Stimulated activated CD4-positive, alpha-beta T cell treated with anti-CD3 and anti-CD28 coated beads, Interleukin-2, amount 100 ng/mL, for 4 hours (primary cell): ENCODE data around the gene ST6GALNAC4.

ENCODE experiments used
- DNase-seq: peaks from one replicate; pipeline ENCODE4 v3.0.0-alpha.2; 2020; ENCODE audit warnings: low read depth

ST6GALNAC4 gene

DNA sequence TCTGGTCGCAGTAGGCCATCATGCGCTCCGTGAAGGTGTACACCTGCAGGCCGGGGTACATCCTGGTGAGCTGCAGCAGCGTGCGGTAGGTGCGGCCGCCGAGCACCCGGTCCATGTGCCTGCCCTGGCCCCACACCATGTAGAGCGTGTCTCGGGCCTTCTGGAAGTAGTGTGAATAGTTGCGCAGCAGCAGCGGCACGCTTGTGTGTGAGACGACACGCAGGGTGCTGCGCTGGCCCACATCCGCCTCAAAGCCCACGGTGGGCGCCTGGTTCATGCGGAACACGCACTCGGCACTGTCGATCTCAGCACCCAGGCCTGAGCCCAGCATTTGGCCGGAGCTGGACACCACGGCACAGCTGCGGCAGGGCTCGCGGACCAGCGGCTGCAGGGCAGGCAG, 4.5 kb downstream of the ST6GALNAC4 start:
- no peak for DNase-seq

DNA sequence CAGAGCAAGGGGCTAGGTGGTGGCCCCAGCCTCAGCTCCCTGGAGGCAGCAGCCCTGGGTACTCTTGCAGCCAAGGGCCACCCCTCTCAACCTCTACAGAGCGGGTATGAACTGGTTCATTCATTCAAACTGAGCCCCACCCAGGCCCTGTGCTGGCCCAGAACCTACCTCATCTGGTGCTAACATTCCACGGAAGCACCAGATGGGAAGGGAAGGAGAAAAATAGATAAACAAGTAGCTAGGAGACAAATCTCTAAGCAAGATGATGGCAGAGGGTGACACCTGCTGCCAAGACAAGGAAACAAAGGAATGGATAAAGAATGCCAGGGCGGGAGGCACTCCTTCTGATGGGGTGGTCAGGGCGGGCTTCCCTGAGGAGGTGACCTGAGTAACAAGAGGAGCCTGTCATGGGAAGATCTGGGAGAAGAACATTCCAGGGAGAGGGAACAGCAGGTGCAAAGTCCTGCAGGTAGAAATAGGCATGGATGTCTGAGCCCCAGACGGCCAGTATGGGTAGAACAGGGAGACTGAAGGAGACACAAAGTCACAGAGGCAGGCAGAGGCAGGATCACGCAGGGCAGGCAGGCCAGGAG, 6.1 kb downstream of the ST6GALNAC4 start:
- DNase-seq, result no peak

DNA sequence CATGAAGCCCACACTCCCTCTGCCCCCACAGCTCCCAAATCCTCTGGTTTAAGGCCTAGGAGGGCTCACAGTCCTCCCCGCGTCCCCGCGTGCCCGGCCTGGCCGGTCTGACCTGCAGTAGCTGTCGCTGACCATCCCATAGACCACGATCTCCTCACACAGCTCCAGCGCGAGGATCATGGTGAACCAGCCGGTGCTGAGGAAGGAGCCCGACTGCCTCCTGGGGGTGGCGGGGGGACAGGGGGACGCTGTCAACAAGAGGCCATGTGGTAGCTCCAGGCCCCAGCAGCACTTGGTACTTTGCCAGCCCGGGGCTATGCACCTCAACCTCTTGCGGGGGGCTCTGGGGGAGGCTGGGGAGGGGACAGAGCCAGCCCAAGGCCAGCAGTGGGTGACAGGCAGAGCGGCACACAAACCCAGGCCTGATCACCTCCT, 7.0 kb downstream of the ST6GALNAC4 start:
- no peak for DNase-seq

- no peak for DNase-seq
These were observed 8.2 kb downstream of the ST6GALNAC4 start for GRCh38 chr9:127908660-127908926.

DNA sequence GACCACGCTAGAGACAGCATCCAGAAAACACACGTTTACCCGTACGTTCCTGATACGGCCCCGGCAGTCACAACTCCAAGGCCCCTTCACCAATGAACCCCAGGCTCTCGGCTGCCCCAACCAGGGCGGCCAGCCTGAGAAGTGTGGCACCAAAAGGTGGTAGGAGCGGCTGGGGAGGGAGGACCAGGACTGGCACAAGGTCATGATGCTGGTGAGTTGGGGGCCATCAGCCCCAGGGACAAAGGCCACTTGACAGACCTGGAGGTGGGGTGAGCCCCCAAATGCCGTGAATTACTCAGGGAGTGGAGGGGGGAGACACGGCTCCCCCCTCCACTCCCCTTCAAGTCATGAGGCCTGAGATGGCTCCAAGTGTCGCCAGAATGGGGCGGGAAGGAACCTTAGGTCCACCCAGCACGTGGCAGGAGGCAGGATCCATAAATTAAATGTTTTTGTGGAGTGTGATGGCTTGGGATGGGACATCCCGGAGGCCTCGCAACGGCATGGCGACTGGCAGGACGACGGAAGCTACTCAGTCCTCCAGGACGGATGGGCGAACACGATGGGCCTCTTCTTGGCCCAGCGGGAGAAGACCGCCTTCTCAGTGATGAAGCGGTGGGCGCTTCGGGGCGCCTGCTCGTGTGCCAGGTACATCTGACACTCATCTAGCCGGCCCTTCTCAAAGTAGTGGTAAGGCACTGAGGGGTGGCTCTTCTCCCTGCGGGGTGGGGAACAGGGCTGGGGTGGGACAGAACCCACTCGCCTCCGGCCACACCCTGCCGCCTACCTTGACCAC, 8.8 kb downstream of the ST6GALNAC4 start:
- no peak for DNase-seq

DNA sequence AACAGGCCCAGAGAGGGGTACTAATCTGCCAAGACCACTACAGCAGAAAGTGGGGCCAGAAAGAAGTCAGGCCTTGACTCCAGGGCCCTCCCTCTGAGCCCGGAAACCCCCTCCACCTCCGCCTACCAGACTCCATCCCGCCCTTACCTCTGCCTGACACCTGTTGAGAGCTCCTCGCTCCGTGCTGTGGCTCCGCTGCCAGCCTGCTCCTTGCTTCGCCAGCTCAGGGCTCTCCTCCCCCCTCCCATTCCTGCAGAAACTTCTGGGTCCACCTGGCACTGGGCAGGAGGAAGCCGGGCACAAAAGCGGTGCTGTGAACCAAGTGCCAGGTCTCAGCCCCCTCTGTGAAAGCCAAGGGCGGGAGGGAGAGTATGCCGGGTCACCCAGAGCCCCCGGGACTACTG, 11.1 kb downstream of the ST6GALNAC4 start:
- DNase-seq, result peak; percentile 41

- no peak for DNase-seq
These were observed 11.7 kb downstream of the ST6GALNAC4 start for GRCh38 chr9:127905004-127905728.

DNA sequence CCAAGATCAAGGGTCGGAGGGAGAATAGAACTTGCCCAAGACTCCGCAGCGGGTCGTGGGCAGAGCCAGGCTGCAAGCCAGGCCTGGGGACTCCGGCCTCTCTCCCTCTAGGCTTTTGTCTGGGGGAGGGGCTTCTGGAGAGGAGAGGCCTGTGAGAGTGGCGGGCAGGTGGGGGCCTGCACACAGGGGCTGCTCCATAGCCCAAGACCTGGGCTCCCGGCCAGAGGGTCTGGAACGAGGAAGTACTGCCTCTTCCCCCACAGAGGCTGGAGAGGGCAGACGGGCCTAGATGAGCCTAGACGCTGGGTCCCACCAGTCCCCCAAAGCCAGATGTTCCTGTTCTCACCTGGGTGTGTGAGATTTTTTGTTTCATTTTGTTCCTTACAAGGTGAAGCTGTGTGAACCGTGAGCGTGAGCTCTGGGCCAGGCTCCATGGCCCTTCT, 12.3 kb downstream of the ST6GALNAC4 start:
- no peak for DNase-seq

GRCh38 chr9:127903557-127904475, 13.0 kb downstream of the ST6GALNAC4 start:
- peak; percentile 42 for DNase-seq

GRCh38 chr9:127899128-127899943, 17.5 kb downstream of the ST6GALNAC4 start, which contains the start of gene ST6GALNAC6:
Gene ST6GALNAC6, minus strand, starts transcription at chr9:127899603. Its CDS starts 1,622 bp downstream, at chr9:127897981.
- peak; percentile 52 for DNase-seq

DNA sequence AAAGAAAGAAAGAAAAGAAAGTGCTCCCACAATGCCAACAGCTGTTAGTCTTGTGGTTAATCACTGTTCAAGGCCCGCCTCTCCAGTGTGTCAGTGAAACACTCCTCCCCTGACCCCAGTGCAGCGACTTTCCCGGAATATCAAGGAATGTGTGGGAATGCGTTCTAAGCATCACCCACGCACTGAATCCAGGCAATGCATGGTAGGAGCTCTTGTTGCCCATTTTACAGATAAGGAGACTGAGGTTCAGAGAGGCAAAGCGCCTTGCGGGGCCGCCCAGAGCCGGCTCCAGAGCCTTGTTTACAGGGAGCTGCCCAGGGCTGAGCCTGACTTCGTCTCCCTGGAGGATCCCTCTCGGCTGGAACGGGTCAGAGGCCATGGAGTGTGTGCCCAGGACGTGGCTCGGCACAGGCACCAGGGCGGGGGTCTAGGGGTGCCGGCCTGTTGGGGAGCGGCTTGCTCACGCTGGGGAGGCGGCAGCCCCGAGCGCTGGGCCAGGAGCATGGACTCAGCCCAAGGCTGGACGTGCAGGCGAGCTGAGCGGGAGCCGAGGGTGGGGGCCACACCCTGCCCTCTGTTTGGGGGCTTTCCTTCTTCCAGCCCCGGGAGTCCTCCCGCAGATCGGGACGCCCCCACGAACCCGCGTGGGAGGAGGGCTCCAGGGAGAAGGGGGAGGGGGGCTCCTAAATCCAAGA, 18.3 kb downstream of the ST6GALNAC4 start:
- no peak for DNase-seq

- no peak for DNase-seq
These were observed 19.6 kb downstream of the ST6GALNAC4 start for GRCh38 chr9:127897193-127897692.

DNA sequence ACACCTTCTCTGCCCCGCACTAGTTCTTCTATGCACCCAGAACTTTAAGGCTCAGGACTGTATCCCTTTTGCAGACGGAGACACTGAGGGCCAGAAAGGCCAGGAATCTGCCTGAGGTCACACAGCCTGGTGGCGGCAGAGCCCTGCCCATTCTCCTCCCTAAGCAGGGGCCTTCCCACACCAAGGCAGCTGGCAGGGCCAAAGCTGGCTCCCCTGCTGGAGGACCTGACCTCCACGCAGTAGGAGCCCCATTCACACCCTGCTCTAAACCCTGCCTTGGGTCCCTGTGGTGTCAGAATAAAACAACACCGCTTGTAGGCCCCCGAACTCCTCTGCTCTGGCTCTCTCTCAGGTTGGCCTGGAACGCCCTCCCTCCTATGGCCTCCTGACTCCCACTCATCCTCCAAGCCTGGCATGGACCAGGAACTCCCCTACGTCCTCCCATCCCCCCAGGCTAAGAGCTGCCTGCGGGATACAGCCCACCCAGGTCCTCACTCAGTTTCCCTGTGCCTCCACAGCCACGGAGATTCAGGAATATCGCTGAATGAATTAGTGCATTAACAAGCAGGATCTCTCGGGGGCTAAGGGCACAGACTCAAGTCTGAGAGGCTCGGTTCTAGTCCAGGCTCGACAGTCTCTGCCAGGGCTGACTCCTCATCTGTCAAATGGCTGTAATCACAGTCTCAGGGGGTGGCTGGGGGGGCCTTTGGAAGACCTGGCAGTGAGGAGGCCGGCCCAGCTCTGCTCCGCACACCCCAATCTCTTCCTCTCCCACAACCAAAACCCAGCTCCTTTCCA, 20.2 kb downstream of the ST6GALNAC4 start:
- no peak for DNase-seq

GRCh38 chr9:127895811-127896210, 21.0 kb downstream of the ST6GALNAC4 start:
- DNase-seq, result no peak

- DNase-seq, result no peak
These were observed 23.4 kb downstream of the ST6GALNAC4 start for GRCh38 chr9:127893392-127893791.

DNA sequence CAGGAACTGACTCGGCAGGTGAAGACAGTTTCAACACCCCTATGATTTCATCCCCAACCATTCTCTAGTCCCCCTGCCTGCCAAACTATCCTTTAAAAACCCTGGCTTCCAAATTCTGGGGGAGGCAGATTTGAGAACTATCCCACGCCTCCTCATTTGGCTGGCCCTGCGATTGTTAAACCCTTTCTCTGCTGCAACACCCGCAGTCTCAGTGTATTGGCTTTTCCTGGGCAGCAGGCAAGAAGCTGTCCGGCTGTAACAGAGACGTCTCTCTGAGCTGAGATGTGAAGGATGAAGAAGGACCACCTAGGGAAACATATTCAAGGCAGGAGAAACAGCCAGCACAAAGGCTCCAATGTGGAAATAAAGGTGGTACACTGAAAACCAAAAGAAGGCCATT, 24.0 kb downstream of the ST6GALNAC4 start:
- DNase-seq, result no peak

- no peak for DNase-seq
These were observed 26.8 kb downstream of the ST6GALNAC4 start for GRCh38 chr9:127890053-127890452.

- no peak for DNase-seq
These were observed 29.0 kb downstream of the ST6GALNAC4 start for GRCh38 chr9:127887792-127888191.

- no peak for DNase-seq
These were observed 30.4 kb downstream of the ST6GALNAC4 start for GRCh38 chr9:127886401-127886972.
